Endothelial cell of umbilical vein (primary cell): Measurements from ENCODE around the gene CBFA2T3.

Experiments
- CTCF ChIP-seq, 2 donors: IDR thresholded peaks; 1 replicate in 1 of 2; 2 replicates in 1 of 2; pipeline ENCODE4 v1.5.1; 2011; ENCODE audit warnings: low read length in 2 of 2, mild to moderate bottlenecking in 2 of 2, moderate library complexity in 2 of 2, control low read depth in 1 of 2, inconsistent platforms in 1 of 2, low read depth in 1 of 2; ENCODE audit not compliant: insufficient read depth in 1 of 2; ENCODE audit errors: extremely low read depth in 1 of 2
- EZH2 ChIP-seq: IDR thresholded peaks from 2 replicates; pipeline ENCODE4 v1.6.1; 2012; ENCODE audit warnings: borderline replicate concordance, low read depth, mild to moderate bottlenecking, moderate library complexity, low read length, inconsistent platforms; ENCODE audit not compliant: severe bottlenecking
- FOS ChIP-seq: IDR thresholded peaks from 2 replicates; pipeline ENCODE4 v1.6.1; 2011; ENCODE audit warnings: mild to moderate bottlenecking, low read length, moderate library complexity, borderline replicate concordance; ENCODE audit not compliant: insufficient read depth
- MYC ChIP-seq: IDR thresholded peaks from one replicate; pipeline ENCODE4 v1.6.1; 2011; ENCODE audit warnings: mild to moderate bottlenecking, low read depth, low read length
- POLR2A ChIP-seq: IDR thresholded peaks from 2 replicates; pipeline ENCODE4 v1.6.1; 2012; ENCODE audit warnings: low read depth, mild to moderate bottlenecking, control low read depth, low read length
- POLR2AphosphoS5 ChIP-seq: IDR thresholded peaks from 2 replicates; pipeline ENCODE4 v1.6.1; 2012; ENCODE audit warnings: low read depth, mild to moderate bottlenecking, control low read depth, low read length, moderate library complexity; ENCODE audit not compliant: insufficient read depth
- TF ChIP-seq, protein P1 (sequence below): IDR thresholded peaks from 2 replicates; pipeline ENCODE4 v1.6.1; 2011; ENCODE audit not compliant: insufficient read depth, insufficient read length

- TF ChIP-seq CTCF (IDR thresholded peaks at IDR 0.05; ENCODE audit: extremely low read depth in 1 of 2, insufficient read depth in 1 of 2, low read depth in 1 of 2, low read length in 2 of 2): no peak
- no peak for TF ChIP-seq POLR2AphosphoS5
- TF ChIP-seq MYC: no peak
- no peak for TF ChIP-seq EZH2
- TF ChIP-seq FOS: no peak
- no peak for TF ChIP-seq POLR2A
- TF ChIP-seq, protein P1, sequence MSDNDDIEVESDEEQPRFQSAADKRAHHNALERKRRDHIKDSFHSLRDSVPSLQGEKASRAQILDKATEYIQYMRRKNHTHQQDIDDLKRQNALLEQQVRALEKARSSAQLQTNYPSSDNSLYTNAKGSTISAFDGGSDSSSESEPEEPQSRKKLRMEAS: no peak
Measured at GRCh38 chr16:88851616-88852015, 125.4 kb downstream of the CBFA2T3 start.
